ENCODE results near the gene AKT3.

AKT3 gene

DNA sequence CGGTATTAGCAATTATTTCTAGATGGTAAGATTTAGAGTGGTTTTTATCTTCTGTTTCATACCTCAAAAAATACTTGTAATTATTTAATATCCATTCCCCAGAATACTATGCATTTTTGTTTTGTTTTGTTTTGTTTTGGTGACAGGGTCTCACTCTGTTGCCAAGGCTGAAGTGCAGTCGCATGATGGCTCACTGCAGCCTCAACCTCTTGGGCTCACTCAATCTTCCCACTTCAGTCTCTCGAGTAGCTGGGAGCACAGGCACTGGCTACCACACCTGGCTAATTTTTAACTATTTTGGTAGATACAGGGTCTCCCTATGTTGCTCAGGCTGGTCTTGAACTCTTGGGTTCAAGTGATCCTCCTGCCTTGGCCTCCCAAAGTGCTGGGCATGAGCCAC is 252.7 kb downstream of the AKT3 start:
- Histone ChIP-seq H4K20me1 (ENCODE audit: insufficient read depth, low read length, poor library complexity, severe bottlenecking) (no peaks in the 10 kb centered on the region), H2AFZ (ENCODE audit: low read length) (no peak overlapping the region), H3K9me2 (replicated peaks; ENCODE audit: low read depth, low read length) (no peaks in the 10 kb centered on the region), H3K79me2 (ENCODE audit: insufficient read depth, low read length) (no peaks in the 10 kb centered on the region), H3K27me3 (ENCODE audit: insufficient read depth, low read length, poor library complexity, severe bottlenecking) (no peaks in the 10 kb centered on the region), H3K4me3 (ENCODE audit: low read length, poor library complexity, severe bottlenecking) (no peak overlapping the region), H3K9me3 (ENCODE audit: insufficient read depth, low read depth, low read length) (no peaks in the 10 kb centered on the region), H3F3A (ENCODE audit: low read depth) (no peaks in the 10 kb centered on the region), H3K9ac (ENCODE audit: low read depth, low read length, poor library complexity, severe bottlenecking) (no peak overlapping the region), H3K4me1 (ENCODE audit: insufficient read depth, low read length, poor library complexity, severe bottlenecking) (peaks cover 11% of the 10 kb centered on the region), H3K36me3 (ENCODE audit: insufficient read depth, low read length) (no peaks in the 10 kb centered on the region), H3K4me2 (ENCODE audit: low read depth, low read length, poor library complexity, severe bottlenecking) (no peak overlapping the region)
- TF ChIP-seq, protein P1, sequence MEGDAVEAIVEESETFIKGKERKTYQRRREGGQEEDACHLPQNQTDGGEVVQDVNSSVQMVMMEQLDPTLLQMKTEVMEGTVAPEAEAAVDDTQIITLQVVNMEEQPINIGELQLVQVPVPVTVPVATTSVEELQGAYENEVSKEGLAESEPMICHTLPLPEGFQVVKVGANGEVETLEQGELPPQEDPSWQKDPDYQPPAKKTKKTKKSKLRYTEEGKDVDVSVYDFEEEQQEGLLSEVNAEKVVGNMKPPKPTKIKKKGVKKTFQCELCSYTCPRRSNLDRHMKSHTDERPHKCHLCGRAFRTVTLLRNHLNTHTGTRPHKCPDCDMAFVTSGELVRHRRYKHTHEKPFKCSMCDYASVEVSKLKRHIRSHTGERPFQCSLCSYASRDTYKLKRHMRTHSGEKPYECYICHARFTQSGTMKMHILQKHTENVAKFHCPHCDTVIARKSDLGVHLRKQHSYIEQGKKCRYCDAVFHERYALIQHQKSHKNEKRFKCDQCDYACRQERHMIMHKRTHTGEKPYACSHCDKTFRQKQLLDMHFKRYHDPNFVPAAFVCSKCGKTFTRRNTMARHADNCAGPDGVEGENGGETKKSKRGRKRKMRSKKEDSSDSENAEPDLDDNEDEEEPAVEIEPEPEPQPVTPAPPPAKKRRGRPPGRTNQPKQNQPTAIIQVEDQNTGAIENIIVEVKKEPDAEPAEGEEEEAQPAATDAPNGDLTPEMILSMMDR (conservative IDR thresholded peaks at IDR 0.05; ENCODE audit: low read length), result no peak
- no peak for TF ChIP-seq EZH2phosphoT487 (IDR thresholded peaks at IDR 0.05; ENCODE audit: borderline replicate concordance)

DNA sequence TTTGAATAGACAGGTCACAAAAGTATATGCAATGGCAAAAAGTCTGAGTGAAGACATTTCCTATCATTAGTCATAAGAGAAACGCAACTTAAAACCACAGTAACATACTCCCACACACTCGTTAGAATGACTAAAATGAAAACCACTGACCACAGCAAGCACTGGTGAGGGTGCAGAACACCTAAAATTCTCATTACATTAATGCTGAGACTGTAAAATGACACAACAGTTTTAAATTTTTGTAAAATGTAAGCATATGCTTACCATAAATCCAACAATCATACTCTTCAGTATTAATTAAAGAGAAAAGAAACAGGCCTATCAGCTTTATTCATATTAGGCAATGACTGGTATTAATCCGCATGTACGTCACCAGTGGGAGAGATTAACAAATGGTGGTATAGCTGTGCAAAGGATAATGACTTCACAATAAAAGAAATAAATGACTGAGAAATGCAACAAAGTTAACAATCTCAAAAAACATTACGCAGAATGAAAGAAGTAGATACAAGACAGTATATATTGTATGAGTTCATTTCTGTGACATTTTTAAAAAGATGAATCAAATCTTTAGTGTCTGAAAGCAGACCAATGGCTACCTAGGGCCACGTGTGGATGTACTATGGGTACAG is 253.5 kb downstream of the AKT3 start:
- H3K27me3 ChIP-seq (ENCODE audit: insufficient read depth, low read length, poor library complexity, severe bottlenecking), result no peaks in the 10 kb centered on the region
- TF ChIP-seq, protein P1 (conservative IDR thresholded peaks at IDR 0.05; ENCODE audit: low read length), result no peak
- no peak for TF ChIP-seq EZH2phosphoT487 (IDR thresholded peaks at IDR 0.05; ENCODE audit: borderline replicate concordance)
- H3F3A ChIP-seq (ENCODE audit: low read depth), result no peaks in the 10 kb centered on the region
- no peak overlapping the region for H2AFZ ChIP-seq (ENCODE audit: low read length)
- H3K9ac ChIP-seq (ENCODE audit: low read depth, low read length, poor library complexity, severe bottlenecking), result no peak overlapping the region
- H3K4me3 ChIP-seq (ENCODE audit: low read length, poor library complexity, severe bottlenecking), result no peak overlapping the region
- no peaks in the 10 kb centered on the region for H3K36me3 ChIP-seq (ENCODE audit: insufficient read depth, low read length)
- no peaks in the 10 kb centered on the region for H3K9me3 ChIP-seq (ENCODE audit: insufficient read depth, low read depth, low read length)
- H3K9me2 ChIP-seq (replicated peaks; ENCODE audit: low read depth, low read length), result no peaks in the 10 kb centered on the region
- no peak overlapping the region for H3K4me2 ChIP-seq (ENCODE audit: low read depth, low read length, poor library complexity, severe bottlenecking)
- no peaks in the 10 kb centered on the region for H3K79me2 ChIP-seq (ENCODE audit: insufficient read depth, low read length)
- peaks cover 11% of the 10 kb centered on the region for H3K4me1 ChIP-seq (ENCODE audit: insufficient read depth, low read length, poor library complexity, severe bottlenecking)
- no peaks in the 10 kb centered on the region for H4K20me1 ChIP-seq (ENCODE audit: insufficient read depth, low read length, poor library complexity, severe bottlenecking)

DNA sequence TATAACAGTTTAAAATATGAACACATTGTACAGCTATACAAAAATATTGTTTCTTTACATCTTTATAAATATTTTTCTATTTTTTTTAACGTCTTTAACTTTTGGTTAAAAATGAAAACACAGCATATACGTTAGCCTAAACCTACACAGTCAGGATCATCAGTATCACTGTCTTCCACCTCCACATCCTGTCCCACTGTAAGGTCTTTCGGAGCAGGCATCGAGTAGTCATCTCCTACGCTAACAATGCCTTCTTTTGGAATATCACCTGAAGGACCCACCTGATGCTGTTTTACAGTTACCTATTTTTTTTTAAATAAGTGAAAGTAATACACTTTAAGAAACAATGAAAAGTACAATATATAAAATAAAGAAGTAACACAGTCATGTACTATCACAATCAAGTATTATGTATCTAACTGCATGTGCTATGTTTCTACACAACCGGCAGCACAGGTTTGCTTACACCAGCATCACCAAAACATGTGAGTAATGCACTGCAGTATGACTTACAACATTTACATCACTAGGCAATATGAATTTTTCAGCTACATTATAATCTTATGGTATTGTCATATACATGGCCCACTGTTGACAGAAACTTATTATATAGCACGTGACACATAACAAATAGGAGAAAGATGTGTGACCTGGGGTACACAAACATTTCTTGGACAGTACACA is 254.4 kb downstream of the AKT3 start:
- no peaks in the 10 kb centered on the region for H3K79me2 ChIP-seq (ENCODE audit: insufficient read depth, low read length)
- H3F3A ChIP-seq (ENCODE audit: low read depth), result no peaks in the 10 kb centered on the region
- H3K9ac ChIP-seq (ENCODE audit: low read depth, low read length, poor library complexity, severe bottlenecking), result no peak overlapping the region
- H4K20me1 ChIP-seq (ENCODE audit: insufficient read depth, low read length, poor library complexity, severe bottlenecking), result no peaks in the 10 kb centered on the region
- H3K4me3 ChIP-seq (ENCODE audit: low read length, poor library complexity, severe bottlenecking), result no peak overlapping the region
- H3K4me2 ChIP-seq (ENCODE audit: low read depth, low read length, poor library complexity, severe bottlenecking), result no peak overlapping the region
- TF ChIP-seq, protein P1 (conservative IDR thresholded peaks at IDR 0.05; ENCODE audit: low read length), result no peak
- no peak for TF ChIP-seq EZH2phosphoT487 (IDR thresholded peaks at IDR 0.05; ENCODE audit: borderline replicate concordance)
- H3K9me2 ChIP-seq (replicated peaks; ENCODE audit: low read depth, low read length), result no peaks in the 10 kb centered on the region
- H3K27me3 ChIP-seq (ENCODE audit: insufficient read depth, low read length, poor library complexity, severe bottlenecking), result no peaks in the 10 kb centered on the region
- H2AFZ ChIP-seq (ENCODE audit: low read length), result no peak overlapping the region
- no peaks in the 10 kb centered on the region for H3K9me3 ChIP-seq (ENCODE audit: insufficient read depth, low read depth, low read length)
- no peaks in the 10 kb centered on the region for H3K36me3 ChIP-seq (ENCODE audit: insufficient read depth, low read length)
- H3K4me1 ChIP-seq (ENCODE audit: insufficient read depth, low read length, poor library complexity, severe bottlenecking), result peaks cover 11% of the 10 kb centered on the region
